Adipocyte (in vitro differentiated cells): Measurements from ENCODE around the gene FSTL4.

Source experiments
- DNase-seq: peaks from one replicate; pipeline ENCODE4 v3.0.0-alpha.2; 2015; ENCODE audit warnings: low read depth
- H3K27me3 ChIP-seq: replicated peaks from 2 replicates; pipeline ENCODE4 v1.7.0; 2013; ENCODE audit warnings: mild to moderate bottlenecking, low read length, moderate library complexity; ENCODE audit not compliant: control insufficient read depth, insufficient read depth
- H3K36me3 ChIP-seq: 2 replicates; pipeline ENCODE4 v1.7.0; 2013; ENCODE audit warnings: low read length, mild to moderate bottlenecking, moderate library complexity; ENCODE audit not compliant: control insufficient read depth, insufficient read depth, severe bottlenecking
- H3K4me1 ChIP-seq: 2 replicates; pipeline ENCODE4 v1.7.0; 2013; ENCODE audit warnings: mild to moderate bottlenecking, low read length, moderate library complexity; ENCODE audit not compliant: control insufficient read depth, insufficient read depth
- H3K4me3 ChIP-seq: 2 replicates; pipeline ENCODE4 v1.7.0; 2013; ENCODE audit warnings: mild to moderate bottlenecking, low read length, moderate library complexity
- H3K9ac ChIP-seq: 2 replicates; pipeline ENCODE4 v1.7.0; 2013; ENCODE audit warnings: mild to moderate bottlenecking, low read length, moderate library complexity
- H3K9me3 ChIP-seq: 2 replicates; pipeline ENCODE4 v1.7.0; 2013; ENCODE audit warnings: mild to moderate bottlenecking, low read length, moderate library complexity; ENCODE audit not compliant: control insufficient read depth

FSTL4 gene

DNA sequence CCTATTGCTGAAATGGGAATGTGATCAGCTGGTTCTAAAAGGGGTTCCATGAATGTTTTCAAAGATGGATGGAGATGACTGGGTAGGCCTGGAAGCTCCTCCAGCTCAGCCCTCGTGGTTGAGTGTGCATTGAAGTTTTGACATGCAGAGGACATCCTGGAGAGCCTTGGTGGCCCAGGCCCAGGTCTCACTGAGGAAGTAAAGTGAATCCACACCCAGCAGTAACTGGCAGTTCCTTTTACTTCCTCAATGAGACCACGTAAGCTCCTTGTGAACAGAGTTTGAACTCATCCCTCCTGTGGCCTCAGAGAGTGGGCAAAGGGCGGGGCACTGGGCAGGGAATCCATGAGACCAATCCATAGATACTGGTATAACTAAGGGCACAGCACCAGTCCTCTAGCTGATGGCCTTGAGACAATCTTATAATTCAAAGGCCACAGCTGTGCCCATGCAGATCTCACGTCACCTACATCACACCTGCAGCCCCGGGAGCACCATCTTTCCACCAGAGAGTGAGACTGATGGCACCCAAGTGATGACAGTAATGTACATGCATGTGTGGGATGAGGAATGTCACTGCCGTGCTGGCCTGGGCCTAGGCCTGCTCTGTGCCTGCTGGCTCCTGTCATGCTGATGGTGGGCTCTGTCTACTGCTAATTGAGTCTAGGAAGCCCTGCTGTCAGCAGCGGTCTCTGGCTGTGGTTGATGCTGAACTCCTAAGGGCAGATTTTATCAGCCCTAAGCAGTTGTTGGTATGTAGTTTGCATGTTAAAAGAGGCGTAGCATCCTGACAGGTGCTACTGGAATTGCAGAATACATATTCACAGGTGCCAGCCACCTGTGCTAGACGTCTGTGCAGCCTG lies 257.8 kb downstream of the FSTL4 start:
- Histone ChIP-seq H3K9ac (no peak overlapping the region), H3K9me3 (no peaks in the 10 kb centered on the region), H3K27me3 (peaks cover 9% of the 10 kb centered on the region), H3K36me3 (no peaks in the 10 kb centered on the region), H3K4me3 (no peak overlapping the region), H3K4me1 (no peaks in the 10 kb centered on the region)
- no peak for DNase-seq

DNA sequence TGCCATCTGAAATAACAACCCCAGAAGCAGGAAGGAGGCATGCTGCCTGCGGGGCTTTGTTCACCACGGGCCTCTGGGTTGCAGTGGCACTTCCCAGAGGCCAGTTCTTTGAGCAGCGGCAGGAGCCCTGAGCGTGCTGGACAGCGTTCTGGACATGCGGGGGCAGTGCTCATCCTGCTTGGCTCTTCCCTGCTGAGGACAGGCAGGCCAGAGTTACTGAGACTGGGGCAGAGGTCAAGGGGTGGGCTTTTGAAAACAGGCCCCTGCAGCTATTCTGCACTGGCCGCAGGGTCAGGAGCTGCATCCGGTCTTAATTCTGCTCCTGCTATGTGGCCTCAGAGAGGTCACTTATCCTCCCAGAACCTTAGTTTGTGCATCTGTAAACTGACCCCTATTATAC lies 258.6 kb downstream of the FSTL4 start:
- DNase-seq: no peak
- no peaks in the 10 kb centered on the region for H3K9me3 ChIP-seq
- H3K4me1 ChIP-seq: no peaks in the 10 kb centered on the region
- H3K4me3 ChIP-seq: no peak overlapping the region
- H3K27me3 ChIP-seq: peaks cover 16% of the 10 kb centered on the region
- H3K9ac ChIP-seq: no peak overlapping the region
- H3K36me3 ChIP-seq: no peaks in the 10 kb centered on the region

DNA sequence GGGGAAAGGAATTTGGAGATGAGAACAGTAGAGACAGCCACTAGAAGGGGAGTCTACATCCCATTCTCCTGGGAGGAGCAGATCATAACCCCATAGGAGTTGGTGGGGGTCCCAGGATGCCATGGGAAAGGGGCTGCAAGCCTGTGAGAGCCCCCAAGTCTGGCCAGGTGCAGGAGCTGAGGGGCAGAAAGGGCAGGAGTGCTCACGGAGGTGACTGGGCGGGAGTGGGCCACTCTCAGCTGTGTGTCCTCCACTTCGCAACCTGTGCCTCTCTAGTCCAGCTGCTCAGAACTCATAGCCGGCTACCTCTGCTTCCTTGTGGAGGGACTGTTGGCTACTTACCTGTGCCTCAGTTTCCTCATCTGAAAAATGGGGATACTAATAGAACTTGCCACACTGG lies 263.9 kb downstream of the FSTL4 start:
- H3K4me3 ChIP-seq: no peak overlapping the region
- DNase-seq: no peak
- H3K27me3 ChIP-seq: peaks cover 30% of the 10 kb centered on the region
- H3K9ac ChIP-seq: no peak overlapping the region
- H3K4me1 ChIP-seq: no peaks in the 10 kb centered on the region
- no peaks in the 10 kb centered on the region for H3K9me3 ChIP-seq
- H3K36me3 ChIP-seq: no peaks in the 10 kb centered on the region

DNA sequence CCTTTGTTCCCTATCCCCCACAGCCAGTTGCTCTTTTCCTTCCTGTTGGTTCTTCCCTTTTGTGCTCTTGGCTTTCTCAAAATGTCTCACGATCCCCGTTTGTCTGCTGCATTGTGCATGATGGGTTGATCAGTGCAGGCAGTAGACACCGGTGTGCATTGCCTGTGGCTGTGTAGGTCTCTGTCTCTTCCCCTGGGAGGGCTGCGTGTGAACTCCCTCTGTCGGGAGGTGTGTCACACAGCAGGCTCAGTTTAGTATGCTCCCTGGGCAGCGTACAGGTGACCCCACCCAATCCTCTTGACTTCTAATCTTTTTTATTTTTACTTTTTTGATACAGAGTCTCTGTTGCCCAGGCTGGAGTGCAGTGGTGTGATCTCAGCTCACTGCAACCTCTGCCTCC lies 265.3 kb downstream of the FSTL4 start:
- no peak for DNase-seq
- Histone ChIP-seq H3K9ac (no peak overlapping the region), H3K4me1 (no peaks in the 10 kb centered on the region), H3K4me3 (no peak overlapping the region), H3K36me3 (no peaks in the 10 kb centered on the region), H3K27me3 (peaks cover 36% of the 10 kb centered on the region), H3K9me3 (no peaks in the 10 kb centered on the region)

DNA sequence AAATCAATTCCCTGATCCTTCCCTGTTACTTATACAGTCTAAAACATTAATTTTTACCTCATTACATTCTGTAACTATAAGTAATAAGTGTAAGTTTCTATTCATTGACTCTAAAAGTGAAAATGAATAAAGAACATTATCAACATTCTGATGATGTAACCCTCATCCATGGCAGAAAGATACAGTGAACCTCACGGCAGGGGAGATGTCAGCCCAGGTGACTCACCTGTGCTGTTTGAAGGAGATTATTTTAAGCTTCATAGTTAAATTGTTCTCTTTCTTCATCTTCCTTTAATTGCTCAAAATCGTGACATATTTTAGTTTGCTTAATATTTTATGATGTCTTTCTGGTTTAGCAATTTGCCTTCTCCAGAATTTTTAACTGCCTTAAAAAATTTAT lies 268.1 kb downstream of the FSTL4 start:
- no peak overlapping the region for H3K4me3 ChIP-seq
- peaks cover 24% of the 10 kb centered on the region for H3K27me3 ChIP-seq
- no peak overlapping the region for H3K9ac ChIP-seq
- H3K9me3 ChIP-seq: no peaks in the 10 kb centered on the region
- H3K4me1 ChIP-seq: no peaks in the 10 kb centered on the region
- no peaks in the 10 kb centered on the region for H3K36me3 ChIP-seq
- DNase-seq: no peak

DNA sequence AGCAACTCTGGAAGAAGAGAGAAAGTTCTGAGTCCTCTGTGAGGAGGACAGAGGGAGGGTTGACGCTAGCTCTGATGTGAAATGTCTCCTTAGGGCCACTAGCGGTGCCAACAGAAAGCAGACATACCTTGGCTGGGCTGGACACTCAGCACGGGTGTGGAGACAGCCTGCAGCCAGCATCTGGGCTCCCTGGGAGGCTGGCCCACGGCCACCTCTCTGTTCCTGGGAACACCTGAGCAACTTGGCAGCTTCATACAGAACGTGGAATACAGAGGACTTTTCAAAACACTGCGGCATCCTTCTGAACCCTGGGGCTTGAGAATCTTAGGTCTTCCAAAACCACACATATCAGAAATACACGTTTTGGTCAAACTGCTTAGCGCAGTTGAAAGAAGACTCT lies 269.1 kb downstream of the FSTL4 start:
- Histone ChIP-seq H3K4me1 (no peaks in the 10 kb centered on the region), H3K36me3 (no peaks in the 10 kb centered on the region), H3K9ac (no peak overlapping the region), H3K27me3 (peaks cover 18% of the 10 kb centered on the region), H3K9me3 (no peaks in the 10 kb centered on the region), H3K4me3 (no peak overlapping the region)
- DNase-seq: no peak

DNA sequence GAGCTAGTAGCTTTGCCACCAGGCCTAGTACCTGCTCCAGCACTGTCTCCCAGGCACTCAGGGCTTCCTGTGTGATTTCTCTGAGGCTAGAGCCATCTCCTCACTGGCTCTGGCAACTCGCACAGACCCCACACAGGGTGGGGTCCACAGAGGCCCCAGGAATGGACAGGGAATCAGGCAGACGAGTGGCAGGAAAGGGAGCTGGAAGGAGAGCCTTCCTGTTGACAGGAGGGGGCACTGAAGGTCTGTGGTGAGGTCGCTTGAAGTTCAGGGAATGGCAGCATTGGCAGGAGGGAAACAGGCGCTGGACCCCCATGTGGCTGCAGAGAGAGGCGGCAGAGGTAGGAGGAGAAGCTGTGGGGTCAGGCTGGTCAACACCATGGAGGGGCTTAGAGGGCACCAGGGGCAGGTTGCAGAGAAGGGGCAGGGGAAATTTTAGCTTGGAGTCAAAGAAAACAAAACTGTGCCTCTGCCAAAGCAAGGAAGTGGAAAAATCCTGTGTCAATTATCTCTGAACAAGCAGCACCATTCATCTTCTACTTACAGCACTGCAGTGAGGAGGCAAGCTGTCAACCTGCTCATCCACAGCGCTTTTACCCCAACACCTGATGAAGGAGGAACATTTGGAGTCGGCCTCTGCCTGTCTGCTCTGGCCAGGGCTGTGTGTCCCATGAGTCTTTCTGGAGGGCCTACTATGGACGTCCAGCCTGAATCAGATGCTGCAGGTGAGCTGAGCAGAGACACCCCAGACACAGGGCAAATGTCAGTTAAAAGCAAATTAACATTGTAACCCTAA lies 270.2 kb downstream of the FSTL4 start:
- no peak for DNase-seq
- no peaks in the 10 kb centered on the region for H3K36me3 ChIP-seq

DNA sequence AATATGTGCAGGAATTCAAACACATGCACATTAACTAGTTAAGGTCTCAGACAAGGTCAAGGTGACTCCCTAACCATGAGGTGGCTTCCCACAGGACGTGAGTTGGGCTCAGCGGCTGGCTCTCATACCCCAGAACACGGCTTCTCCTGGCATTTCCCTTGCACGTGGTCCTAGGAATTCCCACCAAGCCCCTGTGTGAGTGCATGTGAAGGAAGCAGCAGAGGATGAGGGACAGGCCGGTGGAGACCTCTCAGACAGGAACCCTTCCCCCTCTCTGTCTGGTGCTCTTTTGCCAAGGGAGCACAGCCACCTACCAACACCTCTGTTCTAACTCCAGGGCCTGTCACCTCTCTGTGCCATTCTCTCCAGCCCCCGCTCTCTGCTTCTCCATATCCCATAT lies 271.0 kb downstream of the FSTL4 start:
- peaks cover 11% of the 10 kb centered on the region for H3K27me3 ChIP-seq
- H3K9me3 ChIP-seq: no peaks in the 10 kb centered on the region
- H3K4me3 ChIP-seq: no peak overlapping the region
- no peak for DNase-seq
- no peak overlapping the region for H3K9ac ChIP-seq
- H3K36me3 ChIP-seq: no peaks in the 10 kb centered on the region
- H3K4me1 ChIP-seq: no peaks in the 10 kb centered on the region

More for the DNA sequence above, 270.2 kb downstream of the FSTL4 start:
- no peak overlapping the region for H3K4me3 ChIP-seq
- no peaks in the 10 kb centered on the region for H3K4me1 ChIP-seq
- H3K27me3 ChIP-seq: peaks cover 16% of the 10 kb centered on the region
- no peak overlapping the region for H3K9ac ChIP-seq
- no peaks in the 10 kb centered on the region for H3K9me3 ChIP-seq

DNA sequence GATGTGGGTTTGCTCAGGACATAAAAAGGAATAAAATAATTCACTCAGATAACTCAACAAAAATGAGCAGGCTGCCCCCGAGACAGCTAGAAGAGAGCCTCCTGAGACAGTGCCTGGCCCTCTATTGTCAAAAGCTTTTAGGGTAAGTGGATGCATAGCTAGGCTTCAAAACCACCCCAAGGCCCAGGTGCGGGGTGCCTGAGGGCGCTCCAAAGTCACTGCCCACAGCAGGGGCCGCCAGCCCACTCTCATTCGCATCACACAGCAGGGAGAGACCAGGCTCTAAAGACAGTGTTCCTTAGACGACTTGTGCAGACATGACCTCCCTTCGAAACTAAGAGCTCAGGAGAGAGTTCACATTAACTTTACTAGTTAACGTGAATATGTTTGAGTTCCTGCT lies 271.5 kb downstream of the FSTL4 start:
- no peak for DNase-seq

DNA sequence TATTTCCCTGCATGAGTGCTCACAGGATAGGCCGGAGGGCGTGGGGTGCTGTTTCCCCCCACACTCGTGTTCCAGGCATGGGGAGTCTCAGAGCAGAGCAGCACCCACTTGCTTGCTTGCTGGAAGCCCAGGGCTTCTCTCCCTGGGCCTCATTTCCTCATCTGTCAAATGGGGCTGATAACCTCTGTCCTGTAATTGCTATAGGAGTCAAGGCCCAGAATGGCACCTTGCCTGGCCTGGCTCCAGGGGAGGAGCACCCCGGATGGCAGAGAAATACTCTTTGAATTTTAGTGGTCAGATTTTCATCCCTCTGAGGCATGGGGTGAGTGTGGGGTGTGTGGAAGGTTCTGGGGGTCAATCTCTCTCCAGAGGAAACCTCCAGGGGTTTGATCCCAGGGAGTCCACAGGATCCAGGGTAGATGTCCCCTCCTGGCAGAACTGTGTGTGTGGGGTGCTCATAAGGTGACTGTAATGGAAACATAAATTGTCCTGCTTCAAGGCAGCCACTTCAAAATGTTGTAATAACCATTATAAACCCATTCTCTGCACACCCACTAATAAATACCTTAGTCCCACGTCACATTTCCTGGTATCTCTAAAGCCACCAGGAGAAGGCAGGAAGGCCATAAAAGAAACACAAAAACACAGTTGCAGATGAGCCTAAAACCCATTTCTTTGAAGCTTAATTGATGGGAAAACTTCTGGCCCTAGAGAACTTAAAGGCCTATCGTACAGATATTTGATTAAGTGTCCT lies 272.2 kb downstream of the FSTL4 start:
- Histone ChIP-seq H3K4me1 (no peaks in the 10 kb centered on the region), H3K9ac (no peak overlapping the region), H3K36me3 (no peaks in the 10 kb centered on the region), H3K4me3 (no peak overlapping the region), H3K27me3 (peaks cover 15% of the 10 kb centered on the region), H3K9me3 (no peaks in the 10 kb centered on the region)
- DNase-seq: no peak

More for the DNA sequence above, 271.5 kb downstream of the FSTL4 start:
- Histone ChIP-seq H3K9ac (no peak overlapping the region), H3K4me1 (no peaks in the 10 kb centered on the region), H3K27me3 (peaks cover 15% of the 10 kb centered on the region), H3K36me3 (no peaks in the 10 kb centered on the region), H3K9me3 (no peaks in the 10 kb centered on the region), H3K4me3 (no peak overlapping the region)
